Measurements from ENCODE around the gene KHDC1. TPM values are rescaled to one million over a fixed set of nuclear protein-coding genes. Genes with fewer than 3 reads are reported as not detected.

Gene KHDC1
- total and polyA plus RNA-seq, 2 of the 8 experiments (the other 6 are each of a cell fraction or from before 2014, with no cell fraction given), result 4.3 to 7.3 TPM

DNA sequence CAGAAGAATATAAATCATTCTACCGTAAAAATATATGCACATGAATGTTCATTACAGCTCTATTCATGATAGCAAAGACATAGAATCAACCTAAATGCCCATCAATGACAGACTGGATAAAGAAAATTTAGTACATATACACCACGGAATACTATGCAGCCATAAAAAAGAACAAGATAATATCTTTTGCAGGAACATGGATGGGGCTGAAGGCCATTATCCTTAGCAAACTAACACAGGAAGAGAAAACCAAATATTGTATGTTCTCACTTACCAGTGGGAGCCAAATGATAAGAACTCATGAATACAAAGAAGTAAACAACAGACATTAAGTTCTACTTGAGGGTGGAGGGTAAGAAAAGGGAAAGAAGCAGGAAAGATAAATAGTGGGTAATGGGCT, 46.1 kb downstream of the KHDC1 start (continued):
- no peak for TF ChIP-seq USF2 (IDR thresholded peaks at IDR 0.05; ENCODE audit: low read length)
- TF ChIP-seq MAX (IDR thresholded peaks at IDR 0.05), result no peak
- no peak for TF ChIP-seq TBP (IDR thresholded peaks at IDR 0.05; ENCODE audit: low read depth, low read length)
- no peak for TF ChIP-seq BACH1 (IDR thresholded peaks at IDR 0.05; ENCODE audit: low read length)
- no peak for TF ChIP-seq TAF7 (optimal IDR thresholded peaks at IDR 0.05; ENCODE audit: borderline replicate concordance, low read depth, low read length)

Data from H1 (cell line).